IPS DF 6.9 (cell line): ENCODE measurements around the gene SPATC1L.

Experiments
- DNase-seq: peaks from one replicate; pipeline ENCODE4 v3.0.0-alpha.2; 2013; ENCODE audit warnings: low read depth, low spot score
- H3K27ac ChIP-seq: one replicate; pipeline ENCODE4 v1.5.1; 2013; ENCODE audit warnings: low read length, control low read depth
- H3K27me3 ChIP-seq: 2 replicates; pipeline ENCODE4 v1.6.1; 2013; ENCODE audit warnings: mild to moderate bottlenecking, low read length; ENCODE audit not compliant: control insufficient read depth, insufficient read depth
- H3K36me3 ChIP-seq: 2 replicates; pipeline ENCODE4 v1.6.1; 2013; ENCODE audit warnings: low read length; ENCODE audit not compliant: control insufficient read depth, insufficient read depth
- H3K4me1 ChIP-seq: 2 replicates; pipeline ENCODE4 v1.6.1; 2013; ENCODE audit warnings: low read length; ENCODE audit not compliant: control insufficient read depth, insufficient read depth
- H3K4me3 ChIP-seq: 2 replicates; pipeline ENCODE4 v1.5.1; 2013; ENCODE audit warnings: mild to moderate bottlenecking, low read length
- H3K9me3 ChIP-seq: 2 replicates; pipeline ENCODE4 v1.6.1; 2013; ENCODE audit warnings: low read length, inconsistent platforms; ENCODE audit not compliant: control insufficient read depth, insufficient read depth
- WGBS: extraction: QIAGEN DNeasy Blood & Tissue Kit; methylation state at CpG from one replicate; pipeline ENCODE4 v1.1.7; 2013; ENCODE audit warnings: mixed read lengths, missing lambda C conversion rate; ENCODE audit not compliant: insufficient read length, insufficient coverage; 5-methylcytosine and 5-hydroxymethylcytosine counted together

Gene SPATC1L

GRCh38 chr21:46138383-46138970 lies 45.8 kb downstream of the SPATC1L start:
- no peaks in the 10 kb centered on the region; the same call in 1 of the 2 replicates for H3K27me3 ChIP-seq
- no peak overlapping the region for H3K4me3 ChIP-seq
- H3K9me3 ChIP-seq: no peaks in the 10 kb centered on the region
- no peaks in the 10 kb centered on the region for H3K36me3 ChIP-seq
- peaks cover 2% of the 10 kb centered on the region; the same call in 1 of the 2 replicates for H3K4me1 ChIP-seq
- WGBS: no CpG with 5 or more reads among the region's 28 CpGs
- DNase-seq: no peak
- H3K27ac ChIP-seq: no peak overlapping the region

GRCh38 chr21:46137908-46138307 lies 46.4 kb downstream of the SPATC1L start:
- Histone ChIP-seq H3K4me1 (peaks cover 2% of the 10 kb centered on the region; the same call in 1 of the 2 replicates), H3K4me3 (no peak overlapping the region), H3K27me3 (no peaks in the 10 kb centered on the region; the same call in 1 of the 2 replicates), H3K9me3 (no peaks in the 10 kb centered on the region), H3K27ac (no peak overlapping the region), H3K36me3 (no peaks in the 10 kb centered on the region)
- DNase-seq: no peak
- no CpG with 5 or more reads among the region's 7 CpGs for WGBS

- Histone ChIP-seq H3K27ac (no peak overlapping the region), H3K36me3 (no peaks in the 10 kb centered on the region), H3K4me1 (peaks cover 2% of the 10 kb centered on the region; the same call in 1 of the 2 replicates), H3K27me3 (no peaks in the 10 kb centered on the region; the same call in 1 of the 2 replicates), H3K9me3 (no peaks in the 10 kb centered on the region), H3K4me3 (no peak overlapping the region)
- WGBS: no CpG with 5 or more reads among the region's 22 CpGs
- no peak for DNase-seq
These were observed 47.4 kb downstream of the SPATC1L start for GRCh38 chr21:46136739-46137349.

GRCh38 chr21:46135782-46136395 lies 48.4 kb downstream of the SPATC1L start:
- Histone ChIP-seq H3K36me3 (no peaks in the 10 kb centered on the region), H3K4me1 (peaks cover 2% of the 10 kb centered on the region; the same call in 1 of the 2 replicates), H3K27ac (no peak overlapping the region), H3K9me3 (no peaks in the 10 kb centered on the region), H3K27me3 (no peaks in the 10 kb centered on the region; the same call in 1 of the 2 replicates), H3K4me3 (no peak overlapping the region)
- no CpG with 5 or more reads among the region's 7 CpGs for WGBS
- DNase-seq: no peak

GRCh38 chr21:46131838-46132651 lies 52.2 kb downstream of the SPATC1L start:
- no peak overlapping the region for H3K4me3 ChIP-seq
- H3K27me3 ChIP-seq: no peaks in the 10 kb centered on the region
- no peaks in the 10 kb centered on the region; the same call in 1 of the 2 replicates for H3K4me1 ChIP-seq
- peaks cover 5% of the 10 kb centered on the region for H3K36me3 ChIP-seq
- H3K27ac ChIP-seq: no peak overlapping the region
- no peak for DNase-seq
- WGBS: no CpG with 5 or more reads among the region's 85 CpGs
- no peaks in the 10 kb centered on the region for H3K9me3 ChIP-seq

- Histone ChIP-seq H3K4me1 (no peaks in the 10 kb centered on the region; the same call in 1 of the 2 replicates), H3K36me3 (peaks cover 8% of the 10 kb centered on the region), H3K4me3 (no peak overlapping the region), H3K27ac (no peak overlapping the region), H3K27me3 (no peaks in the 10 kb centered on the region), H3K9me3 (no peaks in the 10 kb centered on the region)
- WGBS: no CpG with 5 or more reads among the region's 4 CpGs
- DNase-seq: no peak
These were observed 52.7 kb downstream of the SPATC1L start for GRCh38 chr21:46131588-46131837.

GRCh38 chr21:46130831-46131587 lies 53.2 kb downstream of the SPATC1L start:
- Histone ChIP-seq H3K4me3 (no peak overlapping the region), H3K4me1 (no peaks in the 10 kb centered on the region; the same call in 1 of the 2 replicates), H3K9me3 (no peaks in the 10 kb centered on the region), H3K27me3 (no peaks in the 10 kb centered on the region), H3K27ac (no peak overlapping the region), H3K36me3 (peaks cover 11% of the 10 kb centered on the region)
- WGBS: no CpG with 5 or more reads among the region's 22 CpGs
- DNase-seq: no peak

GRCh38 chr21:46129846-46130651 lies 54.2 kb downstream of the SPATC1L start:
- Histone ChIP-seq H3K36me3 (peaks cover 20% of the 10 kb centered on the region), H3K27me3 (no peaks in the 10 kb centered on the region), H3K4me1 (no peaks in the 10 kb centered on the region; the same call in 1 of the 2 replicates), H3K4me3 (no peak overlapping the region), H3K9me3 (no peaks in the 10 kb centered on the region), H3K27ac (no peak overlapping the region)
- no CpG with 5 or more reads among the region's 27 CpGs for WGBS
- DNase-seq: no peak

GRCh38 chr21:46128933-46129571 lies 55.2 kb downstream of the SPATC1L start:
- no peak for DNase-seq
- Histone ChIP-seq H3K27me3 (no peaks in the 10 kb centered on the region), H3K4me3 (no peak overlapping the region), H3K36me3 (peaks cover 23% of the 10 kb centered on the region), H3K4me1 (no peaks in the 10 kb centered on the region; the same call in 1 of the 2 replicates), H3K9me3 (no peaks in the 10 kb centered on the region), H3K27ac (no peak overlapping the region)
- no CpG with 5 or more reads among the region's 45 CpGs for WGBS
